Right ventricle myocardium inferior (tissue), 1 donor: Measurements from ENCODE around the gene RMDN2. TPM values are rescaled to one million over a fixed set of nuclear protein-coding genes. Genes with fewer than 3 reads are reported as not detected.
"Not testable (repeated sequence)": the region's sequence is repeated elsewhere in the genome, so short reads cannot be mapped to it uniquely, and the experiment has no call there.

Experiments used
- ATAC-seq: fragments of 200-7000 bp; cut with Tn5 transposase; one replicate; pipeline ENCODE4 v1.9.1; 2020; ENCODE audit warnings: mild to moderate bottlenecking, moderate library complexity
- DNase-seq: peaks from one replicate; pipeline ENCODE4 v3.0.0; 2021; ENCODE audit errors: missing footprints
- intact Hi-C: fragments of 100-400 bp; cut with DNase I; formaldehyde crosslinking; loops from one replicate; pipeline ENCODE4 v1.11.0; 2022
- total RNA-seq: library from RNA; stranded (reverse); fragmentation: NEBNext Ultra II Directional; extraction: Animal tissue kit (Norgen Biotek cat#: 25700); gene quantifications from one replicate; pipeline ENCODE4 v1.2.1, GENCODE V29; 2021
- donor health status: DM: no; HTN: yes; CAD: no; lungs with severe emphysema.

Gene RMDN2
- total RNA-seq, 1 donor from 2014 or later, result 5.8 TPM

- intact Hi-C loops, ATAC-seq, DNase-seq: not testable (repeated sequence)
Measured at GRCh38 chr2:38020359-38021069, 95.4 kb downstream of the RMDN2 start.

GRCh38 chr2:38021589-38021988, 96.5 kb downstream of the RMDN2 start:
- ATAC-seq, result no peak
- no peak for DNase-seq
- intact Hi-C loops, result no loop called here

GRCh38 chr2:38026846-38027245, 101.8 kb downstream of the RMDN2 start:
- DNase-seq (no peak), ATAC-seq (no peak)
- intact Hi-C loops, result no loop called here

GRCh38 chr2:38028829-38029228, 103.7 kb downstream of the RMDN2 start:
- no peak for DNase-seq
- intact Hi-C loops, result no loop called here
- ATAC-seq, result no peak

GRCh38 chr2:38029512-38029911, 104.4 kb downstream of the RMDN2 start:
- ATAC-seq, result no peak
- intact Hi-C loops, result no loop called here
- no peak for DNase-seq

GRCh38 chr2:38030635-38031355, 105.7 kb downstream of the RMDN2 start:
- intact Hi-C loops, result no loop called here
- ATAC-seq (no peak), DNase-seq (no peak)

GRCh38 chr2:38032946-38033345, 107.9 kb downstream of the RMDN2 start:
- DNase-seq (no peak), ATAC-seq (no peak)
- intact Hi-C loops, result no loop called here

GRCh38 chr2:38033646-38034045, 108.6 kb downstream of the RMDN2 start:
- DNase-seq, result no peak
- ATAC-seq, result no peak
- intact Hi-C loops, result no loop called here

- DNase-seq (no peak), ATAC-seq (no peak)
- intact Hi-C loops, result no loop called here
Measured at GRCh38 chr2:38035968-38036367, 110.9 kb downstream of the RMDN2 start.

- ATAC-seq, result no peak
- no peak for DNase-seq
- intact Hi-C loops, result no loop called here
Measured at GRCh38 chr2:38037325-38037724, 112.2 kb downstream of the RMDN2 start.

- peak; percentile 84 for ATAC-seq
- intact Hi-C loops, result no loop called here
- peak; percentile 67 for DNase-seq
Measured at GRCh38 chr2:38037757-38038621, 112.9 kb downstream of the RMDN2 start.

- no peak for DNase-seq
- peak; percentile 27 for ATAC-seq
- intact Hi-C loops, result no loop called here
Measured at GRCh38 chr2:38038682-38039081, 113.6 kb downstream of the RMDN2 start.

GRCh38 chr2:38039121-38039910, 114.2 kb downstream of the RMDN2 start:
- ATAC-seq, result no peak
- intact Hi-C loops, result no loop called here
- no peak for DNase-seq

- DNase-seq (no peak), ATAC-seq (no peak)
Measured at GRCh38 chr2:38045811-38046210, 120.7 kb downstream of the RMDN2 start.

GRCh38 chr2:38056216-38056615, 131.1 kb downstream of the RMDN2 start:
- DNase-seq, result no peak
- intact Hi-C loops, result no loop called here
- no peak for ATAC-seq

More at GRCh38 chr2:38045811-38046210, 120.7 kb downstream of the RMDN2 start:
- intact Hi-C loops, result no loop called here

GRCh38 chr2:38057651-38058410, 132.7 kb downstream of the RMDN2 start:
- ATAC-seq (no peak), DNase-seq (no peak)
- intact Hi-C loops, result no loop called here

GRCh38 chr2:38060236-38061018, 135.3 kb downstream of the RMDN2 start:
- ATAC-seq (no peak), DNase-seq (no peak)
- intact Hi-C loops, result no loop called here
